Panc1 (cell line): ENCODE data around the gene DNAH7.

ENCODE experiments used
- CTCF ChIP-seq: fragments of 450-650 bp; IDR thresholded peaks from 2 replicates; pipeline ENCODE4 v1.5.1; 2017; ENCODE audit warnings: mild to moderate bottlenecking
- TCF7L2 ChIP-seq: IDR thresholded peaks from 2 replicates; pipeline ENCODE4 v1.6.1; 2011; ENCODE audit warnings: mild to moderate bottlenecking, low read depth, low read length, inconsistent platforms

GRCh38 chr2:195721042-195721441, 347.6 kb downstream of the DNAH7 start:
- no peak for TF ChIP-seq CTCF
- no peak for TF ChIP-seq TCF7L2
